Stimulated activated memory B cell treated with anti-CD40 and anti-IgM and Interleukin-4, amounts not matched to agents 10 μg/mL and 1 μg/mL and 100 μg/mL, for 72 hours (primary cell): Measurements from ENCODE around the gene TMED5.

ENCODE experiments used
- ATAC-seq: fragments of 150-1000 bp; cut with Tn5 transposase; 2 replicates; pipeline ENCODE4 v1.10.0; 2021
- H3K27ac Mint-ChIP-seq: one replicate; pipeline ENCODE4 v1.8.0; 2022; ENCODE audit warnings: mild to moderate bottlenecking, mixed read lengths
- H3K27me3 Mint-ChIP-seq: one replicate; pipeline ENCODE4 v1.8.0; 2022; ENCODE audit warnings: mixed read lengths
- H3K36me3 Mint-ChIP-seq: one replicate; pipeline ENCODE4 v1.8.0; 2022; ENCODE audit warnings: mixed read lengths
- H3K4me1 Mint-ChIP-seq: one replicate; pipeline ENCODE4 v1.8.0; 2022; ENCODE audit warnings: mixed read lengths
- H3K4me3 Mint-ChIP-seq: one replicate; pipeline ENCODE4 v1.8.0; 2022; ENCODE audit warnings: mild to moderate bottlenecking, moderate library complexity, mixed read lengths
- H3K9me3 Mint-ChIP-seq: one replicate; pipeline ENCODE4 v1.8.0; 2022; ENCODE audit warnings: mixed read lengths

TMED5 gene

GRCh38 chr1:93151474-93151873, 28.7 kb downstream of the TMED5 start:
- H3K4me1 Mint-ChIP-seq: no peaks in the 10 kb centered on the region
- H3K27ac Mint-ChIP-seq: no peak overlapping the region
- H3K27me3 Mint-ChIP-seq: no peaks in the 10 kb centered on the region
- H3K9me3 Mint-ChIP-seq: no peaks in the 10 kb centered on the region
- H3K36me3 Mint-ChIP-seq: peaks cover 53% of the 10 kb centered on the region
- no peak for ATAC-seq
- H3K4me3 Mint-ChIP-seq: no peak overlapping the region

GRCh38 chr1:93150729-93151128, 29.5 kb downstream of the TMED5 start:
- ATAC-seq: no peak
- Mint-ChIP-seq H3K9me3 (no peaks in the 10 kb centered on the region), H3K36me3 (peaks cover 48% of the 10 kb centered on the region), H3K4me3 (no peak overlapping the region), H3K27ac (no peak overlapping the region), H3K4me1 (no peaks in the 10 kb centered on the region), H3K27me3 (no peaks in the 10 kb centered on the region)

- Mint-ChIP-seq H3K27ac (no peak overlapping the region), H3K9me3 (no peaks in the 10 kb centered on the region), H3K4me3 (no peak overlapping the region), H3K4me1 (no peaks in the 10 kb centered on the region), H3K27me3 (no peaks in the 10 kb centered on the region), H3K36me3 (peaks cover 48% of the 10 kb centered on the region)
- ATAC-seq: no peak
These were observed 32.2 kb downstream of the TMED5 start for GRCh38 chr1:93148001-93148400.

GRCh38 chr1:93143769-93144168, 36.4 kb downstream of the TMED5 start:
- H3K9me3 Mint-ChIP-seq: no peaks in the 10 kb centered on the region
- no peak overlapping the region for H3K4me3 Mint-ChIP-seq
- H3K4me1 Mint-ChIP-seq: no peaks in the 10 kb centered on the region
- no peaks in the 10 kb centered on the region for H3K27me3 Mint-ChIP-seq
- no peak for ATAC-seq
- no peak overlapping the region for H3K27ac Mint-ChIP-seq
- peaks cover 34% of the 10 kb centered on the region for H3K36me3 Mint-ChIP-seq

- H3K27ac Mint-ChIP-seq: no peak overlapping the region
- H3K4me1 Mint-ChIP-seq: no peaks in the 10 kb centered on the region
- H3K9me3 Mint-ChIP-seq: no peaks in the 10 kb centered on the region
- H3K4me3 Mint-ChIP-seq: no peak overlapping the region
- no peak for ATAC-seq
- H3K36me3 Mint-ChIP-seq: peaks cover 34% of the 10 kb centered on the region
- H3K27me3 Mint-ChIP-seq: no peaks in the 10 kb centered on the region
These were observed 37.1 kb downstream of the TMED5 start for GRCh38 chr1:93143136-93143535.

- Mint-ChIP-seq H3K27me3 (no peaks in the 10 kb centered on the region), H3K4me1 (no peaks in the 10 kb centered on the region), H3K9me3 (no peaks in the 10 kb centered on the region), H3K4me3 (no peak overlapping the region), H3K27ac (no peak overlapping the region), H3K36me3 (peaks cover 31% of the 10 kb centered on the region)
- no peak for ATAC-seq
These were observed 38.1 kb downstream of the TMED5 start for GRCh38 chr1:93142161-93142560.

- no peaks in the 10 kb centered on the region for H3K9me3 Mint-ChIP-seq
- H3K36me3 Mint-ChIP-seq: peaks cover 36% of the 10 kb centered on the region
- no peak for ATAC-seq
- peak overlapping the region; percentile 63 for H3K27ac Mint-ChIP-seq
- no peak overlapping the region for H3K4me3 Mint-ChIP-seq
- H3K27me3 Mint-ChIP-seq: no peaks in the 10 kb centered on the region
- H3K4me1 Mint-ChIP-seq: no peaks in the 10 kb centered on the region
These were observed 40.1 kb downstream of the TMED5 start for GRCh38 chr1:93140106-93140505.

GRCh38 chr1:93137604-93138292, 42.5 kb downstream of the TMED5 start:
- no peaks in the 10 kb centered on the region for H3K9me3 Mint-ChIP-seq
- no peak for ATAC-seq
- no peak overlapping the region for H3K4me3 Mint-ChIP-seq
- H3K27me3 Mint-ChIP-seq: no peaks in the 10 kb centered on the region
- H3K4me1 Mint-ChIP-seq: no peaks in the 10 kb centered on the region
- H3K36me3 Mint-ChIP-seq: peaks cover 36% of the 10 kb centered on the region
- H3K27ac Mint-ChIP-seq: no peak overlapping the region

- Mint-ChIP-seq H3K4me1 (no peaks in the 10 kb centered on the region), H3K27ac (no peak overlapping the region), H3K9me3 (no peaks in the 10 kb centered on the region), H3K4me3 (no peak overlapping the region), H3K27me3 (no peaks in the 10 kb centered on the region), H3K36me3 (peaks cover 36% of the 10 kb centered on the region)
- no peak for ATAC-seq
These were observed 43.8 kb downstream of the TMED5 start for GRCh38 chr1:93136445-93136844.

GRCh38 chr1:93132638-93133037, 47.6 kb downstream of the TMED5 start:
- no peak overlapping the region for H3K27ac Mint-ChIP-seq
- H3K4me1 Mint-ChIP-seq: no peaks in the 10 kb centered on the region
- H3K36me3 Mint-ChIP-seq: peaks cover 11% of the 10 kb centered on the region
- no peak overlapping the region for H3K4me3 Mint-ChIP-seq
- no peak for ATAC-seq
- H3K27me3 Mint-ChIP-seq: no peaks in the 10 kb centered on the region
- H3K9me3 Mint-ChIP-seq: no peaks in the 10 kb centered on the region

- H3K4me3 Mint-ChIP-seq: no peak overlapping the region
- H3K4me1 Mint-ChIP-seq: no peaks in the 10 kb centered on the region
- no peaks in the 10 kb centered on the region for H3K27me3 Mint-ChIP-seq
- H3K9me3 Mint-ChIP-seq: no peaks in the 10 kb centered on the region
- ATAC-seq: no peak
- H3K27ac Mint-ChIP-seq: no peak overlapping the region
- peaks cover 9% of the 10 kb centered on the region for H3K36me3 Mint-ChIP-seq
These were observed 50.6 kb downstream of the TMED5 start for GRCh38 chr1:93129507-93130099.

- Mint-ChIP-seq H3K4me1 (no peaks in the 10 kb centered on the region), H3K36me3 (peaks cover 30% of the 10 kb centered on the region), H3K27ac (peak overlapping the region; percentile 2), H3K27me3 (no peaks in the 10 kb centered on the region), H3K9me3 (no peaks in the 10 kb centered on the region), H3K4me3 (no peak overlapping the region)
- no peak for ATAC-seq
These were observed 55.5 kb downstream of the TMED5 start for GRCh38 chr1:93124556-93125355.

- H3K27me3 Mint-ChIP-seq: no peaks in the 10 kb centered on the region
- H3K9me3 Mint-ChIP-seq: no peaks in the 10 kb centered on the region
- no peak for ATAC-seq
- H3K36me3 Mint-ChIP-seq: peaks cover 33% of the 10 kb centered on the region
- H3K4me3 Mint-ChIP-seq: no peak overlapping the region
- H3K4me1 Mint-ChIP-seq: no peaks in the 10 kb centered on the region
- H3K27ac Mint-ChIP-seq: no peak overlapping the region
These were observed 56.9 kb downstream of the TMED5 start for GRCh38 chr1:93123201-93123783.

GRCh38 chr1:93120614-93121013, 59.6 kb downstream of the TMED5 start:
- H3K9me3 Mint-ChIP-seq: no peaks in the 10 kb centered on the region
- no peak for ATAC-seq
- H3K4me3 Mint-ChIP-seq: no peak overlapping the region
- no peak overlapping the region for H3K27ac Mint-ChIP-seq
- peaks cover 49% of the 10 kb centered on the region for H3K36me3 Mint-ChIP-seq
- no peaks in the 10 kb centered on the region for H3K4me1 Mint-ChIP-seq
- no peaks in the 10 kb centered on the region for H3K27me3 Mint-ChIP-seq

- H3K27me3 Mint-ChIP-seq: no peaks in the 10 kb centered on the region
- H3K9me3 Mint-ChIP-seq: no peaks in the 10 kb centered on the region
- H3K4me3 Mint-ChIP-seq: no peak overlapping the region
- peaks cover 16% of the 10 kb centered on the region for H3K4me1 Mint-ChIP-seq
- no peak for ATAC-seq
- peaks cover 33% of the 10 kb centered on the region for H3K36me3 Mint-ChIP-seq
- no peak overlapping the region for H3K27ac Mint-ChIP-seq
These were observed 65.8 kb downstream of the TMED5 start for GRCh38 chr1:93114391-93114790.
